HepG2 (cell line): Measurements from ENCODE around the gene FAM124A. TPM values are rescaled to one million over a fixed set of nuclear protein-coding genes. Genes with fewer than 3 reads are reported as not detected.

Experiments used
- ATAC-seq: fragments of 200-7000 bp; cut with Tn5 transposase; 3 replicates; pipeline ENCODE4 v1.9.1; 2020; ENCODE audit warnings: mild to moderate bottlenecking, moderate library complexity
- BruUV-seq: library from RNA; stranded (reverse); fragments of 400-500 nt; replicated peaks from 2 replicates; lab custom pipeline; 2021; lab: Mats Ljungman, UMichigan
- CTCF ChIA-PET: fragments of 300-600 bp; formaldehyde crosslinking; extraction: SDS; loops from one replicate; lab custom pipeline; 2021; ENCODE audit warnings: low total read pairs, inconsistent platforms, low intra/inter-chr PET ratio; lab: Yijun Ruan, JAX
- POLR2A ChIA-PET: fragments of 350-600 bp; sonication (Branson Sonifier 250); formaldehyde crosslinking; loops from one replicate; lab custom pipeline; 2020; ENCODE audit warnings: antibody characterized with exemption, inconsistent platforms; lab: Yijun Ruan, JAX
- DNase-seq: peaks from one replicate; pipeline ENCODE4 v3.0.0-alpha.2; 2015; ENCODE audit warnings: low spot score
- FAIRE-seq: peaks from 3 replicates; lab custom pipeline; 2011; peaks lifted over from hg19 to GRCh38; lab: Jason Lieb, UNC
- H2AFZ ChIP-seq: one replicate; pipeline ENCODE4 v1.6.1; 2011; ENCODE audit warnings: low read length, inconsistent platforms
- H3K27ac ChIP-seq: fragments of 300-600 bp; 3 replicates; pipeline ENCODE4 v1.8.0; 2011; ENCODE audit warnings: mixed run types, mild to moderate bottlenecking, mixed read lengths, low read length, inconsistent platforms; ENCODE audit not compliant: insufficient read depth; ENCODE audit errors: extremely low read length
- H3K27me3 ChIP-seq, 2 experiments: fragments of 200-600 bp in 1 of 2; 2 replicates in 1 of 2; 3 replicates in 1 of 2; pipeline versions ENCODE4 v1.6.0 to v1.8.0; 2011; ENCODE audit warnings: low read length in 2 of 2, mild to moderate bottlenecking in 2 of 2, moderate library complexity in 2 of 2, inconsistent platforms in 1 of 2; ENCODE audit not compliant: insufficient read depth in 2 of 2, control insufficient read depth in 1 of 2
- H3K36me3 ChIP-seq, 2 experiments: fragments of 200-600 bp in 1 of 2; replicated peaks in 1 of 2; 2 replicates in 1 of 2; 3 replicates in 1 of 2; pipeline versions ENCODE4 v1.5.1 to v1.8.0; 2011; ENCODE audit warnings: low read length in 2 of 2, inconsistent platforms in 1 of 2; ENCODE audit not compliant: insufficient read depth in 2 of 2, control insufficient read depth in 1 of 2
- H3K4me1 ChIP-seq: 2 replicates; pipeline ENCODE4 v1.5.1; 2012; ENCODE audit warnings: low read length, inconsistent platforms; ENCODE audit not compliant: insufficient read depth
- H3K4me2 ChIP-seq: 2 replicates; pipeline ENCODE4 v1.6.0; 2011; ENCODE audit warnings: low read depth, low read length, inconsistent platforms
- H3K4me3 ChIP-seq, 3 experiments: fragments of 200-600 bp in 1 of 3; sonication (generic), shearing (Covaris generic) in 1 of 3; replicated peaks in 1 of 3; 2 replicates each; pipeline ENCODE4 v1.5.1; 2011 to 2016; ENCODE audit warnings: low read length in 3 of 3, inconsistent platforms in 2 of 3, low read depth in 2 of 3, mild to moderate bottlenecking in 2 of 3, control low read depth in 1 of 3, mixed read lengths in 1 of 3; ENCODE audit not compliant: insufficient read depth in 1 of 3
- H3K79me2 ChIP-seq: one replicate; pipeline ENCODE4 v1.6.1; 2011; ENCODE audit warnings: low read length, inconsistent platforms; ENCODE audit not compliant: insufficient read depth
- H3K9ac ChIP-seq: 2 replicates; pipeline ENCODE4 v1.6.0; 2011; ENCODE audit warnings: mild to moderate bottlenecking, low read depth, low read length, inconsistent platforms; ENCODE audit not compliant: insufficient read depth
- H3K9me3 ChIP-seq: 2 replicates; pipeline ENCODE4 v1.5.1; 2012; ENCODE audit warnings: mild to moderate bottlenecking, low read length
- H4K20me1 ChIP-seq: 2 replicates; pipeline ENCODE4 v1.6.0; 2011; ENCODE audit warnings: inconsistent platforms, mild to moderate bottlenecking, low read length, moderate library complexity; ENCODE audit not compliant: insufficient read depth
- ATRX ChIP-seq: sonication (generic); formaldehyde crosslinking; IDR thresholded peaks from 2 replicates; pipeline ENCODE4 v1.4.0; 2020; ENCODE audit warnings: missing genetic modification reagents, borderline replicate concordance
- BRF2 ChIP-seq: sonication (generic); formaldehyde crosslinking; IDR thresholded peaks from 2 replicates; pipeline ENCODE4 v1.8.1; 2022; ENCODE audit warnings: mild to moderate bottlenecking, missing genetic modification reagents
- GATAD2A ChIP-seq: IDR thresholded peaks from 2 replicates; pipeline ENCODE4 v1.6.1; 2016
- HNF1B ChIP-seq: sonication (generic); formaldehyde crosslinking; IDR thresholded peaks from 2 replicates; pipeline ENCODE4 v1.5.1; 2020; ENCODE audit warnings: mild to moderate bottlenecking, moderate library complexity, missing genetic modification reagents
- NFKBIZ ChIP-seq: IDR thresholded peaks from 2 replicates; pipeline ENCODE4 v1.6.1; 2018; ENCODE audit warnings: missing genetic modification reagents, missing compliant biosample characterization
- RARG ChIP-seq: sonication (generic); formaldehyde crosslinking; IDR thresholded peaks from 2 replicates; pipeline ENCODE4 v1.4.0; 2020; ENCODE audit warnings: low read depth, mild to moderate bottlenecking, missing genetic modification reagents
- ZFAT ChIP-seq: sonication (generic); formaldehyde crosslinking; conservative IDR thresholded peaks from 2 replicates; pipeline ENCODE4 v1.8.1; 2023; ENCODE audit warnings: missing genetic modification reagents, inconsistent platforms
- ZNF558 ChIP-seq: sonication (generic); formaldehyde crosslinking; IDR thresholded peaks from 2 replicates; pipeline ENCODE4 v1.9.0; 2022; ENCODE audit warnings: mild to moderate bottlenecking, missing genetic modification reagents, borderline replicate concordance
- ZNF780A ChIP-seq: sonication (generic); formaldehyde crosslinking; IDR thresholded peaks from 2 replicates; pipeline ENCODE4 v1.8.0; 2022; ENCODE audit warnings: mild to moderate bottlenecking, missing genetic modification reagents, moderate library complexity
- WGBS: methylation state at CpG from one replicate; pipeline ENCODE4 v1.1.6; 2017; ENCODE audit warnings: low lambda C conversion rate; 5-methylcytosine and 5-hydroxymethylcytosine counted together
- in situ Hi-C: cut with HindIII; loops from 2 replicates; pipeline ENCODE4 v1.10.0; 2017; ENCODE audit warnings: low pct_unique_long_range_greater_than_20kb; ENCODE audit not compliant: extremely low pct_ligation_motif_present
- intact Hi-C: fragments of 100-400 bp; cut with micrococcal nuclease; formaldehyde crosslinking; loops from one replicate; pipeline ENCODE4 v1.10.0; 2022; ENCODE audit not compliant: unreplicated experiment
- polyA plus RNA-seq, 8 experiments: library from polyadenylated mRNA; depleted of rRNA in 3 of 8; stranded (reverse) in 7 of 8; unstranded in 1 of 8; fragments of >200 nt; fragmentation: Illumina TruSeq in 4 of 8; extraction: Trizol in 4 of 8; gene quantifications; 2 replicates each; pipeline versions ENCODE4 v1.2.1 to v1.2.3, GENCODE V29; 2011 to 2016; ENCODE audit warnings: low read depth in 4 of 8, missing spikeins in 1 of 8, mixed read lengths in 1 of 8; ENCODE audit not compliant: insufficient read depth in 1 of 8
- total RNA-seq, 5 experiments: library from RNA; depleted of rRNA; stranded (reverse); fragments of >200 nt; fragmentation: Illumina TruSeq; extraction: Trizol; gene quantifications; 2 replicates each; pipeline ENCODE4 v1.2.3, GENCODE V29; 2016; ENCODE audit warnings: low read depth in 1 of 5

Gene FAM124A
- total and polyA plus RNA-seq, 2 of the 13 experiments (the other 11 are each of a cell fraction or from before 2014, with no cell fraction given): not detected

GRCh38 chr13:51329606-51330005, 107.4 kb downstream of the FAM124A start:
- intact Hi-C loops: no loop called here
- ChIA-PET POLR2A (no interaction called here), CTCF (no interaction called here)
- FAIRE-seq (no peak), ATAC-seq (no peak), DNase-seq (no peak)
- Histone ChIP-seq H3K27ac (no peak overlapping the region), H3K9me3 (no peaks in the 10 kb centered on the region), H3K9ac (no peak overlapping the region), H3K36me3 (no peaks in the 10 kb centered on the region), H3K79me2 (no peaks in the 10 kb centered on the region), H3K27me3 (no peaks in the 10 kb centered on the region), H3K4me3 (no peak overlapping the region), H2AFZ (no peak overlapping the region), H3K4me1 (no peaks in the 10 kb centered on the region), H3K4me2 (no peak overlapping the region), H4K20me1 (no peaks in the 10 kb centered on the region)
- TF ChIP-seq NFKBIZ (CRISPR knock-in tag) (no peak), ZNF558 (CRISPR knock-in tag) (no peak), HNF1B (CRISPR knock-in tag) (no peak), BRF2 (CRISPR knock-in tag) (no peak), ATRX (CRISPR knock-in tag) (no peak), GATAD2A (no peak), RARG (CRISPR knock-in tag) (no peak), ZFAT (CRISPR knock-in tag) (no peak), ZNF780A (CRISPR knock-in tag) (no peak)
- in situ Hi-C loops: no loop called here
- no TSS peak for BruUV-seq
- no CpG with 5 or more reads among the region's 3 CpGs for WGBS
